Measurements from ENCODE around the gene PDLIM3. TPM values are rescaled to one million over a fixed set of nuclear protein-coding genes. Genes with fewer than 3 reads are reported as not detected.
A peak's percentile ranks its signal among the peaks of the same experiment; 100 is the strongest.

Gene PDLIM3
- total and polyA plus RNA-seq, 2 experiments from 2014 or later = 8.5 to 18.0 TPM

GRCh38 chr4:185469580-185470154 lies 65.6 kb downstream of the PDLIM3 start:
- peaks cover 7% of the 10 kb centered on the region; the same call in 2 of the 3 replicates for H3K9me3 Mint-ChIP-seq
- no peaks in the 10 kb centered on the region for H3F3A ChIP-seq (replicated peaks; ENCODE audit: low read depth)
- no peaks in the 10 kb centered on the region for H3K9me2 ChIP-seq (ENCODE audit: insufficient read depth)
- H3K36me3 Mint-ChIP-seq (ENCODE audit: low read depth) = peaks cover 3% of the 10 kb centered on the region; the same call in 2 of the 3 replicates
- ATAC-seq = no peak
- H3K4me3 ChIP-seq = no peak overlapping the region
- H3K27me3 ChIP-seq (ENCODE audit: insufficient read depth) = peaks cover 23% of the 10 kb centered on the region
- peaks cover 7% of the 10 kb centered on the region for H3K27me3 Mint-ChIP-seq (ENCODE audit: insufficient read depth, low read depth, poor library complexity)
- no peaks in the 10 kb centered on the region for H3K79me2 ChIP-seq (replicated peaks; ENCODE audit: insufficient read depth)
- peak overlapping the region; percentile 96 for H3K4me2 ChIP-seq
- no peaks in the 10 kb centered on the region for H4K20me1 ChIP-seq (replicated peaks; ENCODE audit: insufficient read depth)
- TF ChIP-seq STAT1 (IDR thresholded peaks at IDR 0.05; ENCODE audit: unreplicated experiment) (no peak), EZH2 (IDR thresholded peaks at IDR 0.05; ENCODE audit: low read depth, unreplicated experiment) (no peak), ZNF114 (CRISPR knock-in tag; IDR thresholded peaks at IDR 0.05) (no peak), EZH2phosphoT487 (IDR thresholded peaks at IDR 0.05; ENCODE audit: unreplicated experiment) (no peak), CREB1 (CRISPR knock-in tag; IDR thresholded peaks at IDR 0.05; ENCODE audit: low read depth) (no peak), ZNF462 (CRISPR knock-in tag; IDR thresholded peaks at IDR 0.05) (no peak), JUNB (IDR thresholded peaks at IDR 0.05; ENCODE audit: unreplicated experiment) (no peak), ZNF331 (CRISPR knock-in tag; IDR thresholded peaks at IDR 0.05; ENCODE audit: low read depth) (no peak), ETS1 (IDR thresholded peaks at IDR 0.05) (no peak), REST (IDR thresholded peaks at IDR 0.05; ENCODE audit: unreplicated experiment) (no peak), NANOG (IDR thresholded peaks at IDR 0.05; ENCODE audit: borderline replicate concordance) (no peak), POLR2AphosphoS5 (IDR thresholded peaks at IDR 0.05; ENCODE audit: low read depth) (no peak), CTCF (conservative IDR thresholded peaks at IDR 0.05; ENCODE audit: low read depth in 2 of 2) (no peak)
- H3K4me3 Mint-ChIP-seq = no peak overlapping the region; the same call in 2 of the 3 replicates
- no peak overlapping the region for H3K27ac Mint-ChIP-seq
- H3K27ac ChIP-seq (ENCODE audit: low read depth) = no peak overlapping the region
- no peaks in the 10 kb centered on the region for H3K36me3 ChIP-seq (ENCODE audit: insufficient read depth)
- H3K4me1 ChIP-seq (ENCODE audit: insufficient read depth) = peaks cover 10% of the 10 kb centered on the region
- H3K4me1 Mint-ChIP-seq = peaks cover 23% of the 10 kb centered on the region
- DNase-seq (ENCODE audit: low spot score) = no peak
- H2AFZ ChIP-seq = no peak overlapping the region

Measured in GM23338 (cell line).